Anterior cingulate cortex (tissue), 58 donors: ENCODE data around the gene CYTIP.

ENCODE experiments used
- DNase-seq, 58 donors: peaks; one replicate each; lab custom pipeline; 2025; lab: John Stamatoyannopoulos, UW

The CYTIP gene

GRCh38 chr2:157466764-157467163 lies 22.9 kb upstream of the CYTIP start:
- DNase-seq = no peak

GRCh38 chr2:157465554-157465953 lies 21.7 kb upstream of the CYTIP start:
- DNase-seq = no peak

DNA sequence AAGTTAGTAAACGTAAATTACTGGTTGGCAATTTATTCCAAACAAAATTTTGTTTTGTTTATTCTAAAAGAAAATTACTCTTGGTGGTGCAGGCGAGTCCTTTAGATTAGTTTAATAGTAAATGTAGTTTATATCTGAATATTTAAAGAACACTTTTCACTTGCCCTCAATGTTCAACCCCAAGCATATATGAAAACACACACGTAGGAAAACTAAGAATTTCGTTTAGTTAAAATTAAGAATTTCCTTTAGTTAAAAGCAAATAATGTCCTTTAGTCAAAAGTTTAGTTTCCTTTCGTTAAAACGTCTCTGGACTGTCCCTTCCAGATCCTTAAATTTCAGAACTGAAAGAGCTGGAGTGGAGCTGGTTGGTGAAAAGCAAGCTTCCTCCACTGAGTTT lies 19.1 kb upstream of the CYTIP start:
- no peak for DNase-seq

DNA sequence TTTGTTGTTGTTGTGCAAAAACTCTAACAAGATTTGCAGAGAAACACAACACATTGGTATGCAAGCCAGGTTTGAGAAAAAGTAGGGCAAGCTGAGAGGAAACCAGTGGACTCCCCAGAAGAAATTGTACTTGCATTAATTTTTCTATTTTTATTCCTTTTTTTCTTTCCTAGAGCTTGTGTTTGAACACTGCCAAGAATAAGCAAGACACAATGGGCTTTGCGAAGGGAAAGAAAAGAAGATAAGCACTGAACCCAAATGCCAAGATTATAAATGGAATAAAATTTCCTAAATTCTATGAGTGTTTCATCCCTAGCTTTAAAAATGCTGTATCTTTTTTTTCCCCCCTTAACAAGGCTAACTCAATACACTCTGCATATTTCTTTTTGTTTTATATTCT lies 17.0 kb upstream of the CYTIP start:
- DNase-seq = no peak

- DNase-seq = no peak
Observed at GRCh38 chr2:157460384-157460837, 16.5 kb upstream of the CYTIP start.

- DNase-seq = no peak
Observed at GRCh38 chr2:157459486-157459885, 15.6 kb upstream of the CYTIP start.

- DNase-seq = no peak
Observed at GRCh38 chr2:157447741-157448140, 3.9 kb upstream of the CYTIP start.

- DNase-seq = no peak
Observed at GRCh38 chr2:157447031-157447430, 3.1 kb upstream of the CYTIP start.

- DNase-seq = no peak
Observed at GRCh38 chr2:157444641-157445040, 752 bp upstream of the CYTIP start.

DNA sequence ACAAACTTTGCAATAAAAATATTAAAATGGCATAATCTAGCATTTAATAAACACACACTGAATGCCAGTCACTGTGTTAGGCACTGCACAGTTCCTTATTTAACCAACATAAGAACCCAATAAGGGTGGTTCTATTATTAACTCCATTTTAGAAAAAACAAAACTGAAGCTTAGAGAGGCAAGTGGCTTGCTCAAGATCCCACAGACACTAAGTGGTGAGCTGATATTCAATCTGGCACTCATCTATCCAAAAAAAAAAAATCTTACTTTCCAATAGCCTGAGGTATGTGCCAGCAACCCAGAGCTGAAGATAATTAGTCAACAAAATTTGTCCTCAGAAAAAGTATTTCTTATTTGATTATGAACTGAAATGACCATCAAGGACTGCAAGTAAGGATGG lies 799 bp downstream of the CYTIP start:
- no peak for DNase-seq

GRCh38 chr2:157442636-157443035 lies 1.3 kb downstream of the CYTIP start:
- no peak for DNase-seq

DNA sequence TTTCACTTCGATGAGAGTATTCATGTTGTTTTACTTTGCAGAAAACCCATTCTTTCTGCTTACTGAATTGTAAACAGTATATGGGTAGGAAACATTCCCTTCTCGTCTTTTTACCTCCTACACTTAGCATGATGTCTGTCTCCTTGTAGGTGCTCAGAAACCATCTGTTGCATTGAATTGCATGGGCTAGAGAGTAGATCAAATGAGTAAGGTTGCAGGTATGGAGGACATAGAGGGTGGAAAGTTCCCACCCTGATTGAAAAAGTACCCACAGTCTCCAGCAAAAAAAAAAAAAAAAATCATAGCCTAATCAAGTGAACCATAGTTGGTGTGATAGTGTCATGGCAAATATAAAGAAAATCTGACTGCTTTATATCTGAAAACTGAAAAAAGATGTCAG lies 1.7 kb downstream of the CYTIP start:
- no peak for DNase-seq

DNA sequence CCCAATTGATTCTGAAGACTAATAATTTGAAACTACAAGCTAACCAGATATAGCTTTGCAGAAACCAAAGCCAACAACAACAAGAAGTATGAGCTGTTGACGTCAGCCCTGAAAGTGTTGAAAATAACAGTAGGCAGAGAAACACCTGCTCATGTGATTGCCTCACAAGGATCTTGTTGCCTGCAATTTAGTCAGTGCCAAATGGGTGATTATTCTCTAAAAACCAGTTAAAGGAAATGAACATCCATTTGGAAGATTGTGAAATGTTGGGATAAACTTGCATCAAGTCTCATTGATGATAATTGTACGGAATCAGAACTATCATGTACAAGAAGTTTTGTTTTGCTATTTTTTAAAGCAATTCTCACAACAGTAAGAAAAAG lies 2.8 kb downstream of the CYTIP start:
- DNase-seq = no peak

DNA sequence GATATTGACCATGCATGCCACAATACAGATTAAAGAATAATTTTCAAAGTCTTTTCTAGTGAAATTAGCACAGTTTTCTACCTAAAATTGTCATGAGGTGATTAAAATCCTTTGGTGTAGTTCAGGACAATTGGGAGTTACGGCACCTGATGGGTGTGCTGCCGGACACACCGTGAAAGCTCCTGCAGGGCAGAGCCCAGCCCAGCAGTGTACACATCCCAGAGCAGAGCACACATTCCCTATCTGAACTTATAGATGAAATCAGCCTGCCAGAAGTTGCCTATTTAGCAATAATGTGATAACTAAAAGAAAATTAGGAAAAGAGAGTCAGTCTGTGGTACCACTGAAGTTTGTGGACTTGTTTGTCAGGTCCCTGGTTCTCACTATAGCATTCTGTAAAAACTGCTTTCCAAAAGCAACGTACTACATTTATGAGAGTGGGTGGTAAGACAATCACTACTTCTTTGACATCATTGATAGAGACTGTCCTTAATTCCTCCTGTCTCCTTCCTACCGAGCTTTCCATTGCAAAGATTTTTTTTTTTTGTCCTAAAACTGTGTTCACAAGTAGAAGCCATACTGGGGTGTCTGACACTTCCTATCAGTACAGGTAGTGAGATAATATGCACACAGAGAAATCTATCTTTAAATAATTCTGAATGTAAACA lies 3.4 kb downstream of the CYTIP start:
- no peak for DNase-seq

GRCh38 chr2:157439824-157440186 lies 4.1 kb downstream of the CYTIP start:
- no peak for DNase-seq

DNA sequence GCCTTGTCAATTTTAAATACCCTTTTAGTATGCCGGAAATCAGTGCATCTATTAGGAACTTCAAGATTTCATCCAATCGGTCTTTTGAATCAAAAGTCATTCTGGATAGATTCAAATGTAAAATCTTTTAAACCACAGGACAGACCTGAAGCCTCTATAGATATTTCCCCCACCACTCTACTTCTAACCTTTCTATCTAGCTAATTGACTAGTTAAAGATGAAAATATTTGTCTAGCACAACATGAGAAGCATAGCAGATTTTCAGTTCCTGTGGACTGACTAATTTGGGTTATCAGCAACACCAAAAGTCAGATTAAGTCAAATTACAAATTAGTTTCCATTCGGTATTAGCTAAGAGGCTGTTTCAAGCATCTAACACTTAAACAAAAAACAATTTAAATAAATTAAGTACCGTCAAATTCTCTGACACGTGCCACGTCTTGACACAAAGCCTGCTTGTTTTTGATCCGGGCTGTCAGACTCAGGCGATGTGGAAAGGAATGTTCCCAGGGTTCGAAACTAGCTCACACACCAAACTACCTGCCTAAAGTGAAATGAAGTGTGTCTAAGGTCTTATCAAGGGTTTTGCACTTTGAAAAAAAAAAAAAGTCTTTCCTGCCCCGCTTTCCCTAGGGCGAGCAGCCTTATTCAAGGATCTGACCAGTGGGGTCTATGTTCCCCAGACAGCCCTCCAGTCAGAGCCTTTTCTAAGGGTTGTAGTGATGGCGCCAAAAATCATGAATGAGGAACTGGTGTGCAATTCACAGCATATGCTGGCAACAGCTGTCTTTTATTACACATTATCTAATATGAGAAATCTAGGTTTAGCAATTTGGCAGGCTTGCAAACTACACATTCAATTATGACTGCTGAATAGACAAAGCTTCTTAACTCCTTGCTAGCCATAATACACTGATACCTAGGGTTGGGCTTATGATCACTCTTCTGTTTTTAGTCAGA lies 4.7 kb downstream of the CYTIP start:
- no peak for DNase-seq

DNA sequence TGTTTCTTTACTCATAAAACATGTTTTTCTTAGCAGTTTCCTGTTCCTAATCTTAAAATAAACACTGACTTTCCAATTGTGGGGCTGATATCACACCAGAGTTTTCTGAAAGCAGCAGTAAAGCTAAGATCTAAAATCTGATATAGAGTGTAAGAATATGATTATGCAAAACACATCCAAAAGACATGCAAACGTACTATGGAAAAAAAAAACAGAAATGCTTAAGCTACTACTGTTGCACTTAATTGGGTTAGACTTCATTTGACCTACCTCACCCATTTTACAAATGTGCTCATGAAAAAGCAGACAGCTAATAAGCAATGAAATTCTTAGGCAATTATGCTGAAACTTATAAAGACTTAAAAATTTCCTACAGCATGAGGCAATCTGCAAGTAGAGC lies 10.5 kb downstream of the CYTIP start:
- no peak for DNase-seq

DNA sequence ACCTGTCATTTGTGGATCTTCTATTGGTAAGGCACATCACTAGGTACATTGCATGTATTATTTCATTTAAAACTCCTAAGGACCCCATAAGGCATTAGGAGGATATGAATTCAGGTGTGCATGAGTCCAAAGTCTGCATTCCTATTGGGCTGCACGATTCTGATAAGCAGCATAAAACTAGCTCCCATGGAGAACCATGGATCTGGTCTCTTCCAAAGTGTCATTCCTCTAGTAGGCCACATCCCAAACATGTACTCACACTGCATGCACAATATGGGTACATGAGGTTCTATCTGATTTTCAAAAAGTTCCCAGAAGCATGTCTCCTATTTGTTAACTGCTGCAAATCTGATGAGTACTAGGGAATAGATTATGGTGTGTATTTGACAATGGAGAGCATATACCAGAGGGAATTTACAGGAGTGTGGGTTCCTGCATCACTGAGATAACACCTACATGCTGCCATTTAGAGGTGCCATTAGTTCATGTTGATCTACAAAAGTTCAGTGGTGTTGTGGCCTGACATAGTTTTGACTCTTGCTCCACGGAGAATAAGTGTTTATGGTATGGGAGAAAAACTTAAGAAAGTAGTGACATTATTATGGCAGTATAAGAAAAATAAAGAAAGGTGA lies 11.3 kb downstream of the CYTIP start:
- no peak for DNase-seq

GRCh38 chr2:157431176-157431575 lies 12.7 kb downstream of the CYTIP start:
- no peak for DNase-seq

DNA sequence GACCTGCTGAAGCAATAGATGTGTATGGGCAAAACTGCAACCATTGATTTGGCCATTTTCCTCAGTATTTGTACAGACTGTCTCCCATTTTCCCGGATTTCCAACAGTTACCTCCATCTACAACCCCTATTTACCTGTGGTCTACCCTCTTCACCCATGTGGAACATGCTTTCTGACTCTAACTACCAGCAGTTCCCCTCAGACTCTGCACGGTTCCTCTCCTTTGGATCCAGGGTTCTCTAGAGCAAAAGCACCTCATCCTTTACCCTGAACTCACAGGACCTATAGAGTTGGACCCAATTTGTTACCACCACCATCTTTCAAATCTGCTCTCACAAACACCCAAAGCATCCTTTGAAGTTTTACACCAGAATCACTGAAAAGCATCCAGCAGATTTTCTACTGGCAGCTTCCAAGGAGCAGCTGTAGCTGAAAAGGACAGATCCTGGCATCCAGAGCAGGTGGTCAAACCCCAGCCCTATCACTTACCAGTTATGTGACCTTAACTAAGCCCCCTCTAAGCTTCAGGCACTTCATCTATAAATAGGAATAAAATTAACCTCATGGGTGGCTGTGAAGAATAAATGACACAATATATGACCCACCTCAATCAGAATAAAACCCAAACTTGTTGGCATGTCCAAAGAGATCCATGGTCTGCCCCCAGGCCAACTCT lies 15.3 kb downstream of the CYTIP start:
- no peak for DNase-seq

GRCh38 chr2:157427922-157428303 lies 16.0 kb downstream of the CYTIP start:
- no peak for DNase-seq
